GM18861 (cell line): ENCODE data around the gene GSTM2.
"Not testable (repeated sequence)": the region's sequence is repeated elsewhere in the genome, so short reads cannot be mapped to it uniquely, and the experiment has no call there.

Experiments
- ATAC-seq: cut with Tn5 transposase; IDR thresholded peaks from one replicate; pipeline ENCODE4 v1.9.1; 2021; ENCODE audit not compliant: unreplicated experiment

The GSTM2 gene

GRCh38 chr1:109643385-109644230 is 24.2 kb upstream of the GSTM2 start:
- peak; percentile 77 for ATAC-seq

GRCh38 chr1:109644670-109645069 is 23.2 kb upstream of the GSTM2 start:
- ATAC-seq, result no peak

GRCh38 chr1:109649491-109649914 is 18.4 kb upstream of the GSTM2 start:
- no peak for ATAC-seq

GRCh38 chr1:109650609-109651008 is 17.2 kb upstream of the GSTM2 start:
- no peak for ATAC-seq

- no peak for ATAC-seq
Measured at GRCh38 chr1:109652402-109652801, 15.5 kb upstream of the GSTM2 start.

GRCh38 chr1:109653306-109653705 is 14.6 kb upstream of the GSTM2 start:
- ATAC-seq, result no peak

- no peak for ATAC-seq
Measured at GRCh38 chr1:109654519-109654918, 13.3 kb upstream of the GSTM2 start.

GRCh38 chr1:109655615-109656519 is 12.0 kb upstream of the GSTM2 start, which contains the start of gene GSTM4:
Gene GSTM4, plus strand, starts transcription at chr1:109656099. Its CDS starts 291 bp downstream, at chr1:109656390.
- ATAC-seq, result peak; percentile 66

- no peak for ATAC-seq
Measured at GRCh38 chr1:109657395-109657794, 10.5 kb upstream of the GSTM2 start.

GRCh38 chr1:109657970-109658369 is 9.9 kb upstream of the GSTM2 start:
- no peak for ATAC-seq

- no peak for ATAC-seq
Measured at GRCh38 chr1:109658533-109659042, 9.3 kb upstream of the GSTM2 start.

- no peak for ATAC-seq
Measured at GRCh38 chr1:109659145-109659544, 8.7 kb upstream of the GSTM2 start.

- ATAC-seq, result no peak
Measured at GRCh38 chr1:109659997-109660690, 7.7 kb upstream of the GSTM2 start.

- not testable (repeated sequence) for ATAC-seq
Measured at GRCh38 chr1:109660691-109661026, 7.2 kb upstream of the GSTM2 start.

GRCh38 chr1:109661391-109661790 is 6.5 kb upstream of the GSTM2 start:
- no peak for ATAC-seq

- no peak for ATAC-seq
Measured at GRCh38 chr1:109664671-109665070, 3.2 kb upstream of the GSTM2 start.

- peak; percentile 10 for ATAC-seq
Measured at GRCh38 chr1:109668123-109668775, 392 bp downstream of the GSTM2 start.

- no peak for ATAC-seq
Measured at GRCh38 chr1:109669246-109669948, 1.5 kb downstream of the GSTM2 start.

- not testable (repeated sequence) for ATAC-seq
Measured at GRCh38 chr1:109669949-109670302, 2.1 kb downstream of the GSTM2 start.

- ATAC-seq, result no peak
Measured at GRCh38 chr1:109671067-109671466, 3.2 kb downstream of the GSTM2 start.
